SK-MEL-5 (cell line): ENCODE measurements around the gene NUMB. TPM values are rescaled to one million over a fixed set of nuclear protein-coding genes. Genes with fewer than 3 reads are reported as not detected.
"Not testable (repeated sequence)": the region's sequence is repeated elsewhere in the genome, so short reads cannot be mapped to it uniquely, and the experiment has no call there.

Source experiments
- DNase-seq: peaks from one replicate; pipeline ENCODE4 v3.0.0-alpha.2; 2016; ENCODE audit warnings: low read depth, low spot score
- in situ Hi-C: cut with HindIII; loops from 2 replicates; pipeline ENCODE4 v1.10.0; 2016; ENCODE audit warnings: low sequenced_read_pairs, high pct_unique_total_duplicates, low pct_unique_long_range_greater_than_20kb
- total RNA-seq: library from RNA; depleted of rRNA; stranded (reverse); fragments of >200 nt; shearing (Covaris generic); gene quantifications from 2 replicates; pipeline ENCODE4 v1.2.3, GENCODE V29; 2014

Gene NUMB
- total RNA-seq, 1 experiment from 2014 or later: 10.8 TPM

- in situ Hi-C loops: no loop called here
- no peak for DNase-seq
These were observed 119.1 kb downstream of the NUMB start for GRCh38 chr14:73339206-73339605.

GRCh38 chr14:73338551-73338950 lies 119.8 kb downstream of the NUMB start:
- in situ Hi-C loops: no loop called here
- no peak for DNase-seq

- DNase-seq: no peak
- in situ Hi-C loops: no loop called here
These were observed 125.3 kb downstream of the NUMB start for GRCh38 chr14:73333031-73333430.

- no peak for DNase-seq
- in situ Hi-C loops: no loop called here
These were observed 132.6 kb downstream of the NUMB start for GRCh38 chr14:73325630-73326299.

GRCh38 chr14:73325063-73325462 lies 133.3 kb downstream of the NUMB start:
- in situ Hi-C loops: no loop called here
- no peak for DNase-seq

GRCh38 chr14:73324533-73324932 lies 133.8 kb downstream of the NUMB start:
- DNase-seq: no peak
- in situ Hi-C loops: no loop called here

- DNase-seq: no peak
- in situ Hi-C loops: no loop called here
These were observed 134.4 kb downstream of the NUMB start for GRCh38 chr14:73323896-73324399.

GRCh38 chr14:73313151-73313550 lies 145.2 kb downstream of the NUMB start:
- in situ Hi-C loops: no loop called here
- DNase-seq: no peak

GRCh38 chr14:73312687-73313086 lies 145.7 kb downstream of the NUMB start:
- in situ Hi-C loops: no loop called here
- DNase-seq: peak; percentile 48

GRCh38 chr14:73311708-73312030 lies 146.7 kb downstream of the NUMB start:
- in situ Hi-C loops: no loop called here
- DNase-seq: no peak

GRCh38 chr14:73309207-73309606 lies 149.1 kb downstream of the NUMB start:
- DNase-seq, in situ Hi-C loops: not testable (repeated sequence)

- in situ Hi-C loops: no loop called here
- DNase-seq: no peak
These were observed 151.1 kb downstream of the NUMB start for GRCh38 chr14:73307261-73307660.

- DNase-seq: no peak
- in situ Hi-C loops: no loop called here
These were observed 152.8 kb downstream of the NUMB start for GRCh38 chr14:73305499-73305898.

GRCh38 chr14:73295198-73295796 lies 163.0 kb downstream of the NUMB start:
- in situ Hi-C loops: no loop called here
- DNase-seq: peak; percentile 65

- no peak for DNase-seq
- in situ Hi-C loops: no loop called here
These were observed 164.3 kb downstream of the NUMB start for GRCh38 chr14:73293782-73294781.

GRCh38 chr14:73290279-73290678 lies 168.1 kb downstream of the NUMB start:
- in situ Hi-C loops: no loop called here
- DNase-seq: no peak

GRCh38 chr14:73289729-73290128 lies 168.6 kb downstream of the NUMB start:
- no peak for DNase-seq
- in situ Hi-C loops: no loop called here

GRCh38 chr14:73289308-73289707 lies 169.0 kb downstream of the NUMB start:
- no peak for DNase-seq
- in situ Hi-C loops: no loop called here
